Fibroblast of lung (primary cell): Measurements from ENCODE around the gene DPP10. TPM values are rescaled to one million over a fixed set of nuclear protein-coding genes. Genes with fewer than 3 reads are reported as not detected.

Experiments used
- DNase-seq, 2 donors: peaks; one replicate each; pipeline versions ENCODE4 v3.0.0 to v3.0.0-alpha.2; 2010; ENCODE audit warnings: low read depth in 2 of 2
- H2AFZ ChIP-seq: 2 replicates; pipeline ENCODE4 v1.5.1; 2012; ENCODE audit warnings: low read length, control low read depth, inconsistent platforms
- H3K27ac ChIP-seq: 2 replicates; pipeline ENCODE4 v1.5.1; 2011; ENCODE audit warnings: low read length, control low read depth; ENCODE audit not compliant: insufficient read depth
- H3K27me3 ChIP-seq: 2 replicates; pipeline ENCODE4 v1.5.1; 2011; ENCODE audit warnings: mild to moderate bottlenecking, low read length; ENCODE audit not compliant: control insufficient read depth, insufficient read depth
- H3K36me3 ChIP-seq: 2 replicates; pipeline ENCODE4 v1.5.1; 2011; ENCODE audit warnings: low read length; ENCODE audit not compliant: control insufficient read depth, insufficient read depth
- H3K4me1 ChIP-seq: 2 replicates; pipeline ENCODE4 v1.5.1; 2011; ENCODE audit warnings: low read length; ENCODE audit not compliant: control insufficient read depth, insufficient read depth; ENCODE audit errors: extremely low read depth
- H3K4me2 ChIP-seq: 2 replicates; pipeline ENCODE4 v1.5.1; 2011; ENCODE audit warnings: low read length, control low read depth; ENCODE audit not compliant: insufficient read depth; ENCODE audit errors: extremely low read depth
- H3K4me3 ChIP-seq, 4 experiments: fragments of 200-600 bp in 1 of 4; sonication (generic) in 1 of 4; replicated peaks in 1 of 4; 2 replicates each; pipeline ENCODE4 v1.5.1; 2011 to 2016; ENCODE audit warnings: low read length in 4 of 4, low read depth in 3 of 4, mild to moderate bottlenecking in 3 of 4, control low read depth in 2 of 4, inconsistent platforms in 1 of 4, mixed read lengths in 1 of 4; ENCODE audit not compliant: insufficient read depth in 1 of 4; ENCODE audit errors: control extremely low read depth in 1 of 4
- H3K79me2 ChIP-seq: 2 replicates; pipeline ENCODE4 v1.5.1; 2012; ENCODE audit warnings: mild to moderate bottlenecking, low read length, inconsistent platforms; ENCODE audit not compliant: control insufficient read depth, insufficient read depth
- H3K9ac ChIP-seq: 2 replicates; pipeline ENCODE4 v1.5.1; 2011; ENCODE audit warnings: mild to moderate bottlenecking, low read length, control low read depth; ENCODE audit not compliant: insufficient read depth
- H3K9me3 ChIP-seq: 2 replicates; pipeline ENCODE4 v1.5.1; 2012; ENCODE audit warnings: low read depth, low read length; ENCODE audit not compliant: control insufficient read depth, insufficient read depth
- H4K20me1 ChIP-seq: 2 replicates; pipeline ENCODE4 v1.5.1; 2011; ENCODE audit warnings: low read length; ENCODE audit not compliant: control insufficient read depth, insufficient read depth; ENCODE audit errors: extremely low read depth
- EZH2 ChIP-seq: IDR thresholded peaks from 2 replicates; pipeline ENCODE4 v1.5.1; 2012; ENCODE audit warnings: low read length, control low read depth, mild to moderate bottlenecking; ENCODE audit errors: missing control alignments
- polyA plus RNA-seq, 2 donors: library from polyadenylated mRNA; depleted of rRNA in 1 of 2; stranded (reverse) in 1 of 2; unstranded in 1 of 2; fragments of >200 nt; gene quantifications; 2 replicates each; pipeline ENCODE4 v1.2.1, GENCODE V29; 2011 to 2012; ENCODE audit warnings: missing spikeins in 1 of 2
- total RNA-seq: library from RNA; depleted of rRNA; stranded (reverse); fragments of >200 nt; gene quantifications from 2 replicates; pipeline ENCODE4 v1.2.1, GENCODE V29; 2014
- TF ChIP-seq, protein P1 (sequence below), 2 donors: IDR thresholded peaks in 1 of 2; conservative IDR thresholded peaks in 1 of 2; 1 replicate in 1 of 2; 2 replicates in 1 of 2; pipeline ENCODE4 v1.5.1; 2011 to 2012; ENCODE audit warnings: low read length in 2 of 2, control low read depth in 1 of 2, inconsistent platforms in 1 of 2, low read depth in 1 of 2, mild to moderate bottlenecking in 1 of 2

Gene DPP10
- total and polyA plus RNA-seq, 2 donors (not counting 1 experiment from before 2014, with no cell fraction given): not detected

GRCh38 chr2:115305712-115306111 is 863.3 kb downstream of the DPP10 start:
- no peaks in the 10 kb centered on the region for H3K27me3 ChIP-seq
- TF ChIP-seq, protein P1, sequence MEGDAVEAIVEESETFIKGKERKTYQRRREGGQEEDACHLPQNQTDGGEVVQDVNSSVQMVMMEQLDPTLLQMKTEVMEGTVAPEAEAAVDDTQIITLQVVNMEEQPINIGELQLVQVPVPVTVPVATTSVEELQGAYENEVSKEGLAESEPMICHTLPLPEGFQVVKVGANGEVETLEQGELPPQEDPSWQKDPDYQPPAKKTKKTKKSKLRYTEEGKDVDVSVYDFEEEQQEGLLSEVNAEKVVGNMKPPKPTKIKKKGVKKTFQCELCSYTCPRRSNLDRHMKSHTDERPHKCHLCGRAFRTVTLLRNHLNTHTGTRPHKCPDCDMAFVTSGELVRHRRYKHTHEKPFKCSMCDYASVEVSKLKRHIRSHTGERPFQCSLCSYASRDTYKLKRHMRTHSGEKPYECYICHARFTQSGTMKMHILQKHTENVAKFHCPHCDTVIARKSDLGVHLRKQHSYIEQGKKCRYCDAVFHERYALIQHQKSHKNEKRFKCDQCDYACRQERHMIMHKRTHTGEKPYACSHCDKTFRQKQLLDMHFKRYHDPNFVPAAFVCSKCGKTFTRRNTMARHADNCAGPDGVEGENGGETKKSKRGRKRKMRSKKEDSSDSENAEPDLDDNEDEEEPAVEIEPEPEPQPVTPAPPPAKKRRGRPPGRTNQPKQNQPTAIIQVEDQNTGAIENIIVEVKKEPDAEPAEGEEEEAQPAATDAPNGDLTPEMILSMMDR (conservative IDR thresholded peaks at IDR 0.05 in 1 of 2, IDR thresholded peaks at IDR 0.05 in 1 of 2; ENCODE audit: low read depth in 1 of 2, low read length in 2 of 2): no peak
- TF ChIP-seq EZH2: no peak
- no peaks in the 10 kb centered on the region for H3K4me1 ChIP-seq
- H3K4me2 ChIP-seq: no peak overlapping the region
- H3K79me2 ChIP-seq: no peaks in the 10 kb centered on the region
- no peak overlapping the region for H3K9ac ChIP-seq
- no peaks in the 10 kb centered on the region for H3K36me3 ChIP-seq
- no peak for DNase-seq
- H4K20me1 ChIP-seq: no peaks in the 10 kb centered on the region
- no peak overlapping the region for H3K27ac ChIP-seq
- H3K4me3 ChIP-seq: no peak overlapping the region
- no peaks in the 10 kb centered on the region for H3K9me3 ChIP-seq
- no peak overlapping the region for H2AFZ ChIP-seq

DNA sequence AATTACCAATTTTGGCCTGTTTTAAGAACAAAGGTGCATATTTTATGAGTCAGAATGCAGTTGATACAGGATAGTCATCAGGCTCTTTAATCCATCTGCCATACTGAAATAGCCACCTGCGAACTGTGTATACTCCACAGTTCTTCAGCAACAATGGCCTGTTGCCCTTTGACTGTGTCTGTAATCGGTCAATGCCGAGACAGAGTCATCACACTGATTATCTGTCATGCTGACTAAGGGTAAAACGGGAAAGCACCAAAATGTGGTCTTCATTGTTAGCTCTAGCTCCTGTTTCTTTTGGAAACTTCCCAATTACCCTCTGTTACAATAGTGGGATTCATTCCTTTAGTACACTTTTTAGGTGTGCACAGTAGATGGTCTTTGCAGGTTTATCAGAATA is 871.7 kb downstream of the DPP10 start:
- no peak overlapping the region for H3K4me3 ChIP-seq

GRCh38 chr2:115327061-115327460 is 884.6 kb downstream of the DPP10 start:
- no peak overlapping the region for H3K27ac ChIP-seq
- no peaks in the 10 kb centered on the region for H3K79me2 ChIP-seq
- no peaks in the 10 kb centered on the region for H3K36me3 ChIP-seq
- no peak overlapping the region for H3K9ac ChIP-seq
- H3K4me3 ChIP-seq: no peak overlapping the region
- no peaks in the 10 kb centered on the region for H3K27me3 ChIP-seq
- H3K9me3 ChIP-seq: no peaks in the 10 kb centered on the region
- no peak for DNase-seq
- no peak overlapping the region for H2AFZ ChIP-seq
- H3K4me1 ChIP-seq: no peaks in the 10 kb centered on the region
- TF ChIP-seq EZH2: no peak
- TF ChIP-seq, protein P1 (conservative IDR thresholded peaks at IDR 0.05 in 1 of 2, IDR thresholded peaks at IDR 0.05 in 1 of 2; ENCODE audit: low read depth in 1 of 2, low read length in 2 of 2): no peak
- H3K4me2 ChIP-seq: no peak overlapping the region
- no peaks in the 10 kb centered on the region for H4K20me1 ChIP-seq

More for the DNA sequence above, 871.7 kb downstream of the DPP10 start:
- no peak overlapping the region for H3K9ac ChIP-seq
- H2AFZ ChIP-seq: no peak overlapping the region
- no peaks in the 10 kb centered on the region for H3K79me2 ChIP-seq
- H3K9me3 ChIP-seq: no peaks in the 10 kb centered on the region
- H3K27ac ChIP-seq: no peak overlapping the region
- H4K20me1 ChIP-seq: no peaks in the 10 kb centered on the region
- no peaks in the 10 kb centered on the region for H3K36me3 ChIP-seq
- TF ChIP-seq, protein P1 (conservative IDR thresholded peaks at IDR 0.05 in 1 of 2, IDR thresholded peaks at IDR 0.05 in 1 of 2; ENCODE audit: low read depth in 1 of 2, low read length in 2 of 2): no peak
- no peak for TF ChIP-seq EZH2
- H3K4me1 ChIP-seq: no peaks in the 10 kb centered on the region
- H3K4me2 ChIP-seq: no peak overlapping the region
- DNase-seq: no peak
- H3K27me3 ChIP-seq: no peaks in the 10 kb centered on the region
